Measurements from ENCODE around the gene AUTS2.

The AUTS2 gene

GRCh38 chr7:70435634-70436033, 837.4 kb downstream of the AUTS2 start:
- no peak for DNase-seq (ENCODE audit: low read depth, low spot score)
- ChIA-PET POLR2A (no interaction called here), CTCF (no interaction called here)
- no peak overlapping the region for H3K4me3 ChIP-seq (ENCODE audit: low read depth, low read length)
- no peak for TF ChIP-seq CTCF (IDR thresholded peaks at IDR 0.05; ENCODE audit: insufficient read depth, low read length, missing control alignments)

- TF ChIP-seq CTCF (IDR thresholded peaks at IDR 0.05; ENCODE audit: insufficient read depth, low read length, missing control alignments) = no peak
- ChIA-PET POLR2A (no interaction called here), CTCF (no interaction called here)
- no peak overlapping the region for H3K4me3 ChIP-seq (ENCODE audit: low read depth, low read length)
- DNase-seq (ENCODE audit: low read depth, low spot score) = no peak
Measured at GRCh38 chr7:70436790-70437350, 838.6 kb downstream of the AUTS2 start.

GRCh38 chr7:70439651-70440050, 841.4 kb downstream of the AUTS2 start:
- H3K4me3 ChIP-seq (ENCODE audit: low read depth, low read length) = no peak overlapping the region
- ChIA-PET CTCF (no interaction called here), POLR2A (no interaction called here)
- no peak for TF ChIP-seq CTCF (IDR thresholded peaks at IDR 0.05; ENCODE audit: insufficient read depth, low read length, missing control alignments)
- no peak for DNase-seq (ENCODE audit: low read depth, low spot score)

- CTCF ChIA-PET = no interaction called here
- no peak for DNase-seq (ENCODE audit: low read depth, low spot score)
Measured at GRCh38 chr7:70446448-70447143, 848.3 kb downstream of the AUTS2 start.

GRCh38 chr7:70448312-70448906, 850.1 kb downstream of the AUTS2 start:
- POLR2A ChIA-PET = no interaction called here

More at GRCh38 chr7:70446448-70447143, 848.3 kb downstream of the AUTS2 start:
- no peak overlapping the region for H3K4me3 ChIP-seq (ENCODE audit: low read depth, low read length)
- no peak for TF ChIP-seq CTCF (IDR thresholded peaks at IDR 0.05; ENCODE audit: insufficient read depth, low read length, missing control alignments)
- POLR2A ChIA-PET = no interaction called here

More at GRCh38 chr7:70448312-70448906, 850.1 kb downstream of the AUTS2 start:
- CTCF ChIA-PET = no interaction called here
- H3K4me3 ChIP-seq (ENCODE audit: low read depth, low read length) = no peak overlapping the region
- DNase-seq (ENCODE audit: low read depth, low spot score) = no peak
- TF ChIP-seq CTCF (IDR thresholded peaks at IDR 0.05; ENCODE audit: insufficient read depth, low read length, missing control alignments) = no peak
